H1 (cell line): ENCODE measurements around the gene DPPA5. TPM values are rescaled to one million over a fixed set of nuclear protein-coding genes. Genes with fewer than 3 reads are reported as not detected.

Source experiments
- CTCF ChIA-PET: fragments of 300-600 bp; sonication (Branson Sonifier 250); formaldehyde crosslinking; loops from one replicate; lab custom pipeline; 2021; ENCODE audit not compliant: partially characterized antibody; lab: Charles Lee
- POLR2A ChIA-PET: fragments of 300-600 bp; sonication (Branson Sonifier 250); formaldehyde crosslinking; loops from one replicate; lab custom pipeline; 2021; ENCODE audit warnings: inconsistent platforms; ENCODE audit not compliant: partially characterized antibody; lab: Charles Lee
- DNase-seq, 2 experiments: peaks; one replicate each; pipeline versions ENCODE4 v3.0.0 to v3.0.0-alpha.2; 2010 to 2022; ENCODE audit warnings: low spot score in 2 of 2, low read depth in 1 of 2, mixed read lengths in 1 of 2
- FAIRE-seq: peaks from 2 replicates; lab custom pipeline; 2011; peaks lifted over from hg19 to GRCh38; lab: Jason Lieb, UNC
- H2AFZ ChIP-seq: 2 replicates; pipeline ENCODE4 v1.8.1; 2012; ENCODE audit warnings: low read length, inconsistent platforms
- H2AK5ac ChIP-seq: 2 replicates; pipeline ENCODE4 v1.6.1; 2013; ENCODE audit warnings: low read depth, low read length
- H2BK120ac ChIP-seq: replicated peaks from 2 replicates; pipeline ENCODE3; 2013; ENCODE audit warnings: low read depth, low read length, inconsistent platforms
- H2BK12ac ChIP-seq: 2 replicates; pipeline ENCODE4 v1.6.1; 2013; ENCODE audit warnings: low read depth, low read length
- H2BK15ac ChIP-seq: 2 replicates; pipeline ENCODE4 v1.6.1; 2013; ENCODE audit warnings: low read length
- H2BK20ac ChIP-seq: 2 replicates; pipeline ENCODE4 v1.6.1; 2013; ENCODE audit warnings: low read length
- H2BK5ac ChIP-seq: 2 replicates; pipeline ENCODE4 v1.6.1; 2013; ENCODE audit warnings: low read depth, low read length
- H3K14ac ChIP-seq: 2 replicates; pipeline ENCODE4 v1.6.1; 2013; ENCODE audit warnings: inconsistent platforms; ENCODE audit not compliant: insufficient read length
- H3K18ac ChIP-seq: 2 replicates; pipeline ENCODE4 v1.6.1; 2013; ENCODE audit warnings: low read length; ENCODE audit errors: extremely low read depth
- H3K23ac ChIP-seq: 2 replicates; pipeline ENCODE4 v1.6.1; 2013; ENCODE audit warnings: inconsistent platforms; ENCODE audit not compliant: insufficient read length
- H3K23me2 ChIP-seq: 2 replicates; pipeline ENCODE4 v1.6.1; 2013; ENCODE audit warnings: low read depth, low read length
- H3K27ac ChIP-seq: 2 replicates; pipeline ENCODE4 v1.6.1; 2011; ENCODE audit warnings: low read depth, low read length, inconsistent platforms
- H3K27me3 ChIP-seq, 4 experiments: replicated peaks in 1 of 4; 1 replicate in 1 of 4; 2 replicates in 3 of 4; pipeline versions ENCODE4 v1.6.1 to v1.8.1; 2011 to 2013; ENCODE audit warnings: low read length in 3 of 4, mild to moderate bottlenecking in 3 of 4, inconsistent platforms in 2 of 4, mixed read lengths in 2 of 4, moderate library complexity in 1 of 4; ENCODE audit not compliant: control insufficient read depth in 3 of 4, insufficient read depth in 3 of 4; ENCODE audit errors: extremely low read depth in 1 of 4
- H3K36me3 ChIP-seq, 4 experiments: 2 replicates each; pipeline versions ENCODE4 v1.6.1 to v1.8.1; 2011 to 2013; ENCODE audit warnings: mild to moderate bottlenecking in 4 of 4, low read length in 3 of 4, moderate library complexity in 2 of 4, control low read depth in 1 of 4, inconsistent platforms in 1 of 4; ENCODE audit not compliant: insufficient read depth in 4 of 4, control insufficient read depth in 2 of 4
- H3K4ac ChIP-seq: replicated peaks from 2 replicates; pipeline ENCODE3; 2013; ENCODE audit warnings: low read length, low read depth, mixed read lengths, inconsistent platforms; ENCODE audit not compliant: insufficient read length
- H3K4me1 ChIP-seq, 4 experiments: replicated peaks in 1 of 4; 1 replicate in 1 of 4; 2 replicates in 3 of 4; pipeline versions ENCODE4 v1.6.1 to v1.8.1; 2011 to 2013; ENCODE audit warnings: low read length in 3 of 4, inconsistent platforms in 2 of 4, mixed read lengths in 1 of 4; ENCODE audit not compliant: insufficient read depth in 4 of 4, control insufficient read depth in 3 of 4
- H3K4me2 ChIP-seq, 2 experiments: 2 replicates each; pipeline versions ENCODE4 v1.6.1 to v1.8.1; 2011 to 2013; ENCODE audit warnings: low read depth in 2 of 2, low read length in 2 of 2, control low read depth in 1 of 2, inconsistent platforms in 1 of 2, mild to moderate bottlenecking in 1 of 2; ENCODE audit not compliant: insufficient read depth in 1 of 2
- H3K4me3 ChIP-seq, 4 experiments: fragments of 200-600, 300-600 bp in 1 of 4; sonication (generic), shearing (Covaris generic), sonication (Bioruptor Twin) in 1 of 4; 2 replicates each; pipeline versions ENCODE4 v1.5.1 to v1.8.1; 2011 to 2016; ENCODE audit warnings: low read length in 4 of 4, low read depth in 3 of 4, control low read depth in 2 of 4, inconsistent platforms in 2 of 4, mild to moderate bottlenecking in 2 of 4, mixed read lengths in 1 of 4, moderate library complexity in 1 of 4; ENCODE audit not compliant: insufficient read depth in 2 of 4; ENCODE audit errors: extremely low read depth in 1 of 4
- H3K56ac ChIP-seq: replicated peaks from 2 replicates; pipeline ENCODE3; 2013; ENCODE audit warnings: low read depth, mild to moderate bottlenecking, mixed read lengths, low read length, inconsistent platforms; ENCODE audit not compliant: insufficient read length
- H3K79me1 ChIP-seq: 2 replicates; pipeline ENCODE4 v1.6.1; 2013; ENCODE audit warnings: low read depth, low read length, control low read depth
- H3K79me2 ChIP-seq, 2 experiments: 2 replicates each; pipeline versions ENCODE4 v1.6.1 to v1.8.1; 2012 to 2013; ENCODE audit warnings: low read length in 2 of 2, mild to moderate bottlenecking in 2 of 2, inconsistent platforms in 1 of 2; ENCODE audit not compliant: insufficient read depth in 2 of 2, control insufficient read depth in 1 of 2
- H3K9ac ChIP-seq, 4 experiments: replicated peaks in 1 of 4; 1 replicate in 1 of 4; 2 replicates in 3 of 4; pipeline versions ENCODE4 v1.6.1 to v1.8.1; 2011 to 2013; ENCODE audit warnings: low read depth in 3 of 4, low read length in 3 of 4, control low read depth in 2 of 4, mild to moderate bottlenecking in 2 of 4, moderate library complexity in 2 of 4, inconsistent platforms in 1 of 4; ENCODE audit errors: extremely low read depth in 1 of 4
- H3K9me3 ChIP-seq, 2 experiments: 2 replicates each; pipeline versions ENCODE4 v1.6.1 to v1.8.1; 2012 to 2013; ENCODE audit warnings: mild to moderate bottlenecking in 2 of 2, moderate library complexity in 2 of 2, control low read depth in 1 of 2, inconsistent platforms in 1 of 2, low read depth in 1 of 2, low read length in 1 of 2, mixed read lengths in 1 of 2; ENCODE audit not compliant: insufficient read depth in 2 of 2
- H4K20me1 ChIP-seq, 2 experiments: replicated peaks in 1 of 2; 2 replicates each; pipeline versions ENCODE3 to v1.8.1; 2011 to 2013; ENCODE audit warnings: inconsistent platforms in 2 of 2, low read length in 2 of 2, mild to moderate bottlenecking in 1 of 2; ENCODE audit not compliant: insufficient read depth in 2 of 2, control insufficient read depth in 1 of 2
- H4K5ac ChIP-seq: 2 replicates; pipeline ENCODE4 v1.6.1; 2013; ENCODE audit warnings: low read length, low read depth, mixed read lengths, inconsistent platforms; ENCODE audit not compliant: insufficient read length
- H4K8ac ChIP-seq: 2 replicates; pipeline ENCODE4 v1.8.0; 2013; ENCODE audit warnings: mild to moderate bottlenecking, moderate library complexity, low read length, inconsistent platforms; ENCODE audit not compliant: insufficient read depth; ENCODE audit errors: extremely low read depth
- H4K91ac ChIP-seq: replicated peaks from 2 replicates; pipeline ENCODE3; 2013; ENCODE audit warnings: low read length, mixed read lengths, inconsistent platforms; ENCODE audit not compliant: insufficient read length
- SUZ12 ChIP-seq: fragments of 200-600 bp; sonication (generic); IDR thresholded peaks from 2 replicates; pipeline ENCODE4 v1.6.1; 2012; ENCODE audit warnings: mild to moderate bottlenecking, inconsistent platforms, low read length, moderate library complexity, mixed read lengths
- TCF12 ChIP-seq: IDR thresholded peaks from 2 replicates; pipeline ENCODE4 v1.6.1; 2011; ENCODE audit warnings: low read depth, mild to moderate bottlenecking, low read length
- TEAD4 ChIP-seq: IDR thresholded peaks from 2 replicates; pipeline ENCODE4 v1.6.1; 2012; ENCODE audit warnings: low read depth, low read length, inconsistent platforms, mixed read lengths
- WGBS, 2 experiments: shearing (Covaris generic) in 1 of 2; methylation state at CpG; one replicate each; pipeline versions ENCODE4 v1.1.6 to v1.1.7; 2013 to 2015; ENCODE audit warnings: low lambda C conversion rate in 2 of 2, mixed read lengths in 2 of 2, inconsistent platforms in 1 of 2, low coverage in 1 of 2, missing lambda C conversion rate in 1 of 2; ENCODE audit not compliant: insufficient replicate concordance in 2 of 2, insufficient coverage in 1 of 2, insufficient read length in 1 of 2; ENCODE audit errors: extremely low coverage in 1 of 2, missing lambda C conversion rate in 1 of 2; 5-methylcytosine and 5-hydroxymethylcytosine counted together
- polyA plus RNA-seq, 7 experiments: library from polyadenylated mRNA; depleted of rRNA in 3 of 7; stranded (reverse) in 5 of 7; unstranded in 2 of 7; fragments of >200 nt in 5 of 7; fragments of 200-250 nt in 2 of 7; gene quantifications; 1 replicate in 5 of 7; 2 replicates in 1 of 7; 4 replicates in 1 of 7; pipeline versions ENCODE4 v1.2.1 to v1.2.3, GENCODE V29; 2011 to 2013; ENCODE audit warnings: missing spikeins in 2 of 7, mixed read lengths in 2 of 7
- total RNA-seq: library from RNA; stranded (reverse); fragmentation: NEBNext Ultra II Directional; extraction: Animal tissue kit (Norgen Biotek cat#: 25700); gene quantifications from 2 replicates; pipeline ENCODE4 v1.2.1, GENCODE V29; 2021
- TF ChIP-seq, protein P1 (sequence below): IDR thresholded peaks from 2 replicates; pipeline ENCODE4 v1.6.1; 2011; ENCODE audit warnings: low read depth, mild to moderate bottlenecking, low read length; ENCODE audit not compliant: insufficient read depth

DPPA5 gene
- total and polyA plus RNA-seq, 2 of the 8 experiments (the other 6 are each of a cell fraction or from before 2014, with no cell fraction given): 2.0 to 2.9 TPM

DNA sequence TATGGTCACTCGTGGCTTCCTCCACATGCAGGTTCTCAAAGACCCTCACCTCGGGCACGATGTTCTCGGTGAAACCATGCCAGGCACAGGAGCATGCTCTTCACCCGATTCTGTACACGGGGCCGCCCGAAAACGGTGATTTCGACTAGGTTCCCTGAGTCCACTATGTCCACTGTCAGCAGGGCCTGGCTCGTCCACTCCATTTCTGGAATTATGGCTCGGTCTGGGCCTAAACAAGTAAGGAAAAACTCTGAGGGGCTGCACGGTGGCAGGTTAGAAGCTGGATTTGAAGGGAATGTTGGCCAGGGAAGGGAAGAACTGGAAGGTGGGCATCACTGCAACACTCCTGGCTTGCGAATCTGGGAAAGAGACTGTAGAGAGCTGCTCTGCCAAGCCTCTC is 15.1 kb upstream of the DPPA5 start:
- H2AK5ac ChIP-seq: no peak overlapping the region
- H2AFZ ChIP-seq: 0 out of 2 replicates have a peak overlapping the region, but pooled peaks have one; percentile 10
- peak overlapping the region; percentile 32; the same call in 1 of the 2 replicates for H3K18ac ChIP-seq
- H3K4me3 ChIP-seq: no peak overlapping the region
- H3K27me3 ChIP-seq: no peaks in the 10 kb centered on the region
- H3K9me3 ChIP-seq: peaks cover 0 to 4% of the 10 kb centered on the region in 2 experiments; a peak in 1 of 4 replicates
- no peak overlapping the region for H4K91ac ChIP-seq
- H3K4me2 ChIP-seq: no peak overlapping the region
- H4K20me1 ChIP-seq: no peaks in the 10 kb centered on the region
- no peak overlapping the region for H3K23ac ChIP-seq
- ChIA-PET POLR2A (no interaction called here), CTCF (interaction anchor here (0.6 to 1.9 kb wide), 3 partner anchors 10 to 43 kb away, joined by 3 to 6 read pairs (median 4); no protein-coding TSS in a partner anchor)
- 96% methylated on average over 14 of the region's 14 CpGs; no CpG with 5 or more reads in 1 of the 2 experiments for WGBS, 2 experiments
- H3K79me2 ChIP-seq: no peaks in the 10 kb centered on the region
- peaks cover 0 to 6% (median 2%) of the 10 kb centered on the region in 4 experiments; a peak in 3 of 7 replicates for H3K4me1 ChIP-seq
- H3K36me3 ChIP-seq: no peaks in the 10 kb centered on the region
- H2BK120ac ChIP-seq: peak overlapping the region; percentile 59
- DNase-seq (no peak), FAIRE-seq (no peak)
- no peaks in the 10 kb centered on the region for H3K79me1 ChIP-seq
- H4K5ac ChIP-seq: no peak overlapping the region
- no peak overlapping the region for H4K8ac ChIP-seq
- H2BK5ac ChIP-seq: no peak overlapping the region
- H3K23me2 ChIP-seq: no peaks in the 10 kb centered on the region
- H2BK12ac ChIP-seq: peak overlapping the region; percentile 60; the same call in 1 of the 2 replicates
- H3K9ac ChIP-seq: no peak overlapping the region
- H3K27ac ChIP-seq: no peak overlapping the region
- no peak overlapping the region for H2BK20ac ChIP-seq
- no peak overlapping the region for H3K56ac ChIP-seq
- H3K4ac ChIP-seq: no peak overlapping the region
- no peak overlapping the region for H2BK15ac ChIP-seq
- H3K14ac ChIP-seq: no peak overlapping the region
- TF ChIP-seq, protein P1, sequence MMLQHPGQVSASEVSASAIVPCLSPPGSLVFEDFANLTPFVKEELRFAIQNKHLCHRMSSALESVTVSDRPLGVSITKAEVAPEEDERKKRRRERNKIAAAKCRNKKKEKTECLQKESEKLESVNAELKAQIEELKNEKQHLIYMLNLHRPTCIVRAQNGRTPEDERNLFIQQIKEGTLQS: no peak
- TF ChIP-seq TEAD4 (no peak), TCF12 (no peak), SUZ12 (no peak)
